Neural progenitor cell (in vitro differentiated cells): ENCODE results near the gene F10.

Source experiments
- EZH2 ChIP-seq: fragments of 200-600 bp; sonication (generic); IDR thresholded peaks from 2 replicates; pipeline ENCODE4 v1.6.1; 2017; ENCODE audit warnings: antibody characterized with exemption, mild to moderate bottlenecking, moderate library complexity
- EZH2phosphoT487 ChIP-seq: fragments of 200-600 bp; sonication (generic); IDR thresholded peaks from 2 replicates; pipeline ENCODE4 v1.6.1; 2017; ENCODE audit warnings: antibody characterized with exemption
- TF ChIP-seq, protein P1 (sequence below): fragments of 200-600 bp; sonication (generic); IDR thresholded peaks from 2 replicates; pipeline ENCODE4 v1.5.1; 2017; ENCODE audit warnings: antibody characterized with exemption, mild to moderate bottlenecking

DNA sequence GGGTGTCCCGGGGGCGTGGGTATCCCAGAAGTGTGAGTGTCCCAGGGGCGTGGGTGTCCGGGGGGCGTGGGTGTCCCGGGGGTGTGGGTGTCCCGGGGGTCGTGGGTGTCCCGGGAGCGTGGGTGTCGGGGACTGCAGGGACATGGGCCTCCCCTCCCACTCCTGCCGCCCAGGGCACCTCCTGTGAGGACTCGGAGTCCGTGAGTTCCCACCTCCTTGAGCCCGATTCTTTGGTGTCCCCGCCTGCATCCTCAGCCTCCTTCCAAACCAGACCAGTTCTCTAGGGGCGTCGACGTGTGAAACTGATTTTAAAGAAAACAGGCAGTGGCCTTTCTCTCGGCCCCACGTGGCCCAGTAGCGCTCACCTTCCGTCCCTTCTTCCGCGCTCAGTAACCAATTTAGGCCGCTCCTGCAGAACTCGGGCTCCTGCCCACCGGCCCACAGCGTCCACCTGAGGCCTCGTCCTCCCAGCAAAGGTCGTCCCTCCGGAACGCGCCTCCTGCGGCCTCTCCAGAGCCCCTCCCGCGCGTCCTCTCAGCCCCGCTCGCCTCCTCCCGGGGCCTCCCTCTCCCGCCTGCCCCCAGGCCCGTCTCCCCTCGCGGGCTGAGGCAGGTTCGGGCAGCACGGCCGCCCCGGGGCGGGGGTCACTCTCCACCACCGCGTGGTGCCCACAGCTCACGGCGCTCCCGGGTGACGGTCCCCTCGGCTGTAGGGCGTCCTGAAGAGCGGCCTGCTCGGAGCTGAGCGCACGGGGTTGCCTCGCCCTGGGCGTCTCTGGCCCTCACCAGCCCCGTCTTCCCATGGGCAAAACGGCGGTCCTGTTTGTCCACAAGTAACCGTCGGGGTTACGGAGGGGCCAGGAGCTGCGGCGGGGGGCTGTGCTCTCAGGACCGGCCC lies 13.2 kb upstream of the F10 start:
- TF ChIP-seq, protein P1, sequence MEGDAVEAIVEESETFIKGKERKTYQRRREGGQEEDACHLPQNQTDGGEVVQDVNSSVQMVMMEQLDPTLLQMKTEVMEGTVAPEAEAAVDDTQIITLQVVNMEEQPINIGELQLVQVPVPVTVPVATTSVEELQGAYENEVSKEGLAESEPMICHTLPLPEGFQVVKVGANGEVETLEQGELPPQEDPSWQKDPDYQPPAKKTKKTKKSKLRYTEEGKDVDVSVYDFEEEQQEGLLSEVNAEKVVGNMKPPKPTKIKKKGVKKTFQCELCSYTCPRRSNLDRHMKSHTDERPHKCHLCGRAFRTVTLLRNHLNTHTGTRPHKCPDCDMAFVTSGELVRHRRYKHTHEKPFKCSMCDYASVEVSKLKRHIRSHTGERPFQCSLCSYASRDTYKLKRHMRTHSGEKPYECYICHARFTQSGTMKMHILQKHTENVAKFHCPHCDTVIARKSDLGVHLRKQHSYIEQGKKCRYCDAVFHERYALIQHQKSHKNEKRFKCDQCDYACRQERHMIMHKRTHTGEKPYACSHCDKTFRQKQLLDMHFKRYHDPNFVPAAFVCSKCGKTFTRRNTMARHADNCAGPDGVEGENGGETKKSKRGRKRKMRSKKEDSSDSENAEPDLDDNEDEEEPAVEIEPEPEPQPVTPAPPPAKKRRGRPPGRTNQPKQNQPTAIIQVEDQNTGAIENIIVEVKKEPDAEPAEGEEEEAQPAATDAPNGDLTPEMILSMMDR: no peak
- TF ChIP-seq EZH2 (no peak), EZH2phosphoT487 (no peak)
